MCF 10A (cell line): Measurements from ENCODE around the gene PKDCC. TPM values are rescaled to one million over a fixed set of nuclear protein-coding genes. Genes with fewer than 3 reads are reported as not detected.

Experiments used
- BruUV-seq: library from RNA; stranded (reverse); fragments of 400-500 nt; replicated peaks from 2 replicates; lab custom pipeline; 2021; lab: Mats Ljungman, UMichigan
- CTCF ChIA-PET: fragments of 300-600 bp; sonication (Branson Sonifier 250); formaldehyde crosslinking; extraction: SDS; loops from one replicate; lab custom pipeline; 2021; ENCODE audit warnings: antibody characterized with exemption, inconsistent platforms; lab: Yijun Ruan, JAX
- POLR2A ChIA-PET: fragments of 300-600, 350-650 bp; sonication (Branson Sonifier 250); formaldehyde crosslinking; extraction: SDS; loops from one replicate; lab custom pipeline; 2020; ENCODE audit warnings: antibody characterized with exemption, inconsistent platforms; lab: Yijun Ruan, JAX
- DNase-seq: peaks from one replicate; pipeline ENCODE4 v3.0.0-alpha.2; 2018; ENCODE audit not compliant: unreplicated experiment
- H3K27ac Mint-ChIP-seq: one replicate; pipeline ENCODE4 v1.8.0; 2022; ENCODE audit warnings: mild to moderate bottlenecking, low read depth, mixed read lengths; ENCODE audit not compliant: unreplicated experiment
- H3K27me3 Mint-ChIP-seq: one replicate; pipeline ENCODE4 v1.8.0; 2022; ENCODE audit warnings: mixed read lengths; ENCODE audit not compliant: insufficient read depth, unreplicated experiment
- H3K36me3 Mint-ChIP-seq: one replicate; pipeline ENCODE4 v1.8.0; 2022; ENCODE audit warnings: mild to moderate bottlenecking, moderate library complexity, mixed read lengths; ENCODE audit not compliant: insufficient read depth, unreplicated experiment
- H3K4me1 Mint-ChIP-seq: one replicate; pipeline ENCODE4 v1.8.0; 2022; ENCODE audit warnings: mixed read lengths; ENCODE audit not compliant: insufficient read depth, unreplicated experiment
- H3K4me3 Mint-ChIP-seq: one replicate; pipeline ENCODE4 v1.8.0; 2022; ENCODE audit warnings: mild to moderate bottlenecking, moderate library complexity, mixed read lengths; ENCODE audit not compliant: unreplicated experiment
- H3K9me3 Mint-ChIP-seq: one replicate; pipeline ENCODE4 v1.8.0; 2022; ENCODE audit warnings: mixed read lengths; ENCODE audit not compliant: unreplicated experiment
- CTCF ChIP-seq: fragments of 200-600 bp; IDR thresholded peaks from one replicate; pipeline ENCODE4 v1.8.0; 2022; ENCODE audit warnings: antibody characterized with exemption, mild to moderate bottlenecking; ENCODE audit not compliant: unreplicated experiment
- intact Hi-C: fragments of 100-400 bp; cut with micrococcal nuclease; formaldehyde crosslinking; loops from 2 replicates; pipeline ENCODE4 v1.14.1; 2022
- total RNA-seq: library from RNA; stranded (reverse); gene quantifications from 2 replicates; pipeline ENCODE4 v1.2.3, GENCODE V29; 2022

PKDCC gene
- total RNA-seq, 1 experiment from 2014 or later: 0.49 TPM

GRCh38 chr2:42095923-42096408, 48.1 kb downstream of the PKDCC start:
- Mint-ChIP-seq H3K27me3 (peaks cover 34% of the 10 kb centered on the region), H3K27ac (no peak overlapping the region), H3K9me3 (peaks cover 8% of the 10 kb centered on the region), H3K4me1 (no peaks in the 10 kb centered on the region), H3K4me3 (no peak overlapping the region), H3K36me3 (no peaks in the 10 kb centered on the region)
- intact Hi-C loops: loop anchor here (1.0 to 5.0 kb wide), 5 partner anchors 142 to 566 kb away; partner anchors contain the start of gene COX7A2L
- peak; percentile 70 for TF ChIP-seq CTCF
- peak; percentile 76 for DNase-seq
- CTCF ChIA-PET: interaction anchor here (0.6 to 9.5 kb wide), 51 partner anchors 8 to 512 kb away, joined by 3 to 222 read pairs (median 4); partner anchors contain the start of gene COX7A2L
- no TSS peak for BruUV-seq
- POLR2A ChIA-PET: interaction anchor here (1.2 to 2.1 kb wide), 4 partner anchors 141 to 265 kb away, joined by 3 to 7 read pairs (median 4); partner anchors contain the start of gene COX7A2L

GRCh38 chr2:42096869-42097591, 49.2 kb downstream of the PKDCC start:
- Mint-ChIP-seq H3K27me3 (peaks cover 23% of the 10 kb centered on the region), H3K36me3 (no peaks in the 10 kb centered on the region), H3K9me3 (peaks cover 8% of the 10 kb centered on the region), H3K27ac (no peak overlapping the region), H3K4me1 (no peaks in the 10 kb centered on the region), H3K4me3 (no peak overlapping the region)
- ChIA-PET POLR2A (interaction anchor here (0.6 kb wide), 1 partner anchor 36 kb away, joined by 3 read pairs; no protein-coding TSS in a partner anchor), CTCF (interaction anchor here (0.5 to 9.5 kb wide), 40 partner anchors 9 to 1463 kb away, joined by 3 to 222 read pairs (median 4); partner anchors contain the start of gene COX7A2L)
- DNase-seq: no peak
- BruUV-seq: no TSS peak
- no peak for TF ChIP-seq CTCF
- intact Hi-C loops: loop anchor here (1.0 to 5.0 kb wide), 5 partner anchors 141 to 565 kb away; partner anchors contain the start of gene COX7A2L

- Mint-ChIP-seq H3K9me3 (peaks cover 8% of the 10 kb centered on the region), H3K27me3 (peaks cover 6% of the 10 kb centered on the region), H3K4me1 (no peaks in the 10 kb centered on the region), H3K36me3 (no peaks in the 10 kb centered on the region), H3K4me3 (no peak overlapping the region), H3K27ac (no peak overlapping the region)
- CTCF ChIA-PET: interaction anchor here (0.7 to 9.5 kb wide), 9 partner anchors 43 to 246 kb away, joined by 3 to 222 read pairs (median 5); no protein-coding TSS in a partner anchor
- BruUV-seq: no TSS peak
- TF ChIP-seq CTCF: no peak
- intact Hi-C loops: loop anchor here (5.0 kb wide), 1 partner anchor 563 kb away; no protein-coding TSS in a partner anchor
- POLR2A ChIA-PET: no interaction called here
- DNase-seq: no peak
Measured at GRCh38 chr2:42098571-42099437, 51.0 kb downstream of the PKDCC start.
